ENCODE data around the gene CHN1. TPM values are rescaled to one million over a fixed set of nuclear protein-coding genes. Genes with fewer than 3 reads are reported as not detected.

Gene CHN1
- total RNA-seq, 1 donor from 2014 or later: 7.8 TPM

- no peak overlapping the region for H3K27ac ChIP-seq
- no peaks in the 10 kb centered on the region for H3K4me1 ChIP-seq
- intact Hi-C loops (cut with DNase I): no loop called here
- H3K36me3 ChIP-seq: no peaks in the 10 kb centered on the region
- no peaks in the 10 kb centered on the region for H3K9me3 ChIP-seq
- no peak overlapping the region for H3K4me3 ChIP-seq
- no peak for DNase-seq (ENCODE audit: low spot score in 2 of 2)
- TF ChIP-seq, protein P1, sequence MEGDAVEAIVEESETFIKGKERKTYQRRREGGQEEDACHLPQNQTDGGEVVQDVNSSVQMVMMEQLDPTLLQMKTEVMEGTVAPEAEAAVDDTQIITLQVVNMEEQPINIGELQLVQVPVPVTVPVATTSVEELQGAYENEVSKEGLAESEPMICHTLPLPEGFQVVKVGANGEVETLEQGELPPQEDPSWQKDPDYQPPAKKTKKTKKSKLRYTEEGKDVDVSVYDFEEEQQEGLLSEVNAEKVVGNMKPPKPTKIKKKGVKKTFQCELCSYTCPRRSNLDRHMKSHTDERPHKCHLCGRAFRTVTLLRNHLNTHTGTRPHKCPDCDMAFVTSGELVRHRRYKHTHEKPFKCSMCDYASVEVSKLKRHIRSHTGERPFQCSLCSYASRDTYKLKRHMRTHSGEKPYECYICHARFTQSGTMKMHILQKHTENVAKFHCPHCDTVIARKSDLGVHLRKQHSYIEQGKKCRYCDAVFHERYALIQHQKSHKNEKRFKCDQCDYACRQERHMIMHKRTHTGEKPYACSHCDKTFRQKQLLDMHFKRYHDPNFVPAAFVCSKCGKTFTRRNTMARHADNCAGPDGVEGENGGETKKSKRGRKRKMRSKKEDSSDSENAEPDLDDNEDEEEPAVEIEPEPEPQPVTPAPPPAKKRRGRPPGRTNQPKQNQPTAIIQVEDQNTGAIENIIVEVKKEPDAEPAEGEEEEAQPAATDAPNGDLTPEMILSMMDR (IDR thresholded peaks at IDR 0.05): no peak
- no peaks in the 10 kb centered on the region for H3K27me3 ChIP-seq
Measured at GRCh38 chr2:174870787-174871186, 134.4 kb downstream of the CHN1 start.

DNA sequence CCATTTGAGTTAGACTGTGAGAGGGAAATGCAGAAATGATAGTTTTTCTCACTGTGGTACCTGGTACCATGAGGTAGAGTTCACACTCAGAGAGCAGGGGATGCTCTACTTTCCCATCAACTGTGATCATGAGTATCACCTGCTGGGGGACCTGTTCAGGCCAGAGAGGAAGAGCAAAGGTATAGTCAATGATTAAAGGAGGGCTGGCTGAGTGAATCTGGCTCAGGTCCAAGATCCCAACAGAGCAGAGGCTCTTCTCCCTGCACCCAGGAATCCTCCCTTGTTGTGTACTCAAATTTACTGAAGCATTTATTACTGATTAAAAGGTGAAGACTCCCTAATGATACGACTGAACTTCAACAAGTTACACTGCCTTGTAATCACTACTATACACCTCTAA lies 136.3 kb downstream of the CHN1 start:
- Histone ChIP-seq H3K4me1 (no peaks in the 10 kb centered on the region), H3K27ac (no peak overlapping the region), H3K27me3 (no peaks in the 10 kb centered on the region), H3K4me3 (no peak overlapping the region), H3K36me3 (no peaks in the 10 kb centered on the region), H3K9me3 (no peaks in the 10 kb centered on the region)
- no peak for DNase-seq (ENCODE audit: low spot score in 2 of 2)
- intact Hi-C loops (cut with DNase I): no loop called here
- TF ChIP-seq, protein P1 (IDR thresholded peaks at IDR 0.05): no peak

DNA sequence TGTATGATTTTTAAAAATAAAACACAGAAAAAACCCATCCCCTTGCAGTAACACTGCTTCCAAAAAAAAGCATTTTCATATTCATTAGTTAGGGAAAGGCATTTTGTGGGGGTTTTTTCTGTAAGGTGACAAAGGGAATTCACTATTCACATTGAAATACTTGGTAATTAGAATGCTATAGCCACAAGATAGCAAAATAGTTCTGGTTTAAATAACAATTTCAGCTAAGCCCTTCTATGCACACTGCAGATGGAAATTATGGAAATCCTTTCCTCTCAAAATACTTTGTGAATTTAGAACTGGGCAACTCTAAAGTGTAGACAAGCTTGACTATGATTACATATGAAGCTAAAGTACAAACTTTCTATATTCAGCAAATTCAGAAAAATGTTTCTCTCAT lies 138.8 kb downstream of the CHN1 start:
- DNase-seq (ENCODE audit: low spot score in 2 of 2): no peak

DNA sequence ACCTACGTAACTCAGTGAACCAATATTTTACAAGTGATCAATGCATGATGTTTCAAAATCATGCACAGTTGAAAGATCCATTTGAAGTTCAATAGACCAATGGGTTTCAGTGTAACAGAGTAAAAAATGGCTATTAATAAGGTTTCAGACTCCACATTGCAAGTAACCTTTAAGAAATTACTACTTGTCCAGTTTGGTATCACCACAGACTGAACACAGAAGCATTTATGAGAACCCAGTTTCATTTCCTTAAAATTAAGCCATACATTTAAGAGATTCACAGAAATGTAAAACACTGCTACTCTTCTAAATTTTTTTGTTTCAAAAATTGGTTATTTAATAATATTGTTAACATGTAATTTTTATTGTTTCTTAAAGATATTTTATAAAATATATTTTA lies 142.0 kb downstream of the CHN1 start:
- intact Hi-C loops (cut with DNase I): no loop called here
- H3K4me3 ChIP-seq: no peak overlapping the region
- no peaks in the 10 kb centered on the region for H3K4me1 ChIP-seq

More for the DNA sequence above, 138.8 kb downstream of the CHN1 start:
- Histone ChIP-seq H3K4me3 (no peak overlapping the region), H3K9me3 (no peaks in the 10 kb centered on the region), H3K27me3 (no peaks in the 10 kb centered on the region), H3K27ac (no peak overlapping the region), H3K4me1 (no peaks in the 10 kb centered on the region), H3K36me3 (no peaks in the 10 kb centered on the region)
- TF ChIP-seq, protein P1 (IDR thresholded peaks at IDR 0.05): no peak
- intact Hi-C loops (cut with DNase I): no loop called here

GRCh38 chr2:174859563-174860169 lies 145.5 kb downstream of the CHN1 start:
- H3K9me3 ChIP-seq: no peaks in the 10 kb centered on the region
- H3K4me3 ChIP-seq: no peak overlapping the region
- intact Hi-C loops (cut with DNase I): no loop called here
- no peaks in the 10 kb centered on the region for H3K4me1 ChIP-seq
- H3K27me3 ChIP-seq: no peaks in the 10 kb centered on the region
- TF ChIP-seq, protein P1 (IDR thresholded peaks at IDR 0.05): no peak
- H3K27ac ChIP-seq: no peak overlapping the region
- DNase-seq (ENCODE audit: low spot score in 2 of 2): no peak
- no peaks in the 10 kb centered on the region for H3K36me3 ChIP-seq

More for the DNA sequence above, 142.0 kb downstream of the CHN1 start:
- Histone ChIP-seq H3K9me3 (no peaks in the 10 kb centered on the region), H3K27me3 (no peaks in the 10 kb centered on the region), H3K27ac (no peak overlapping the region), H3K36me3 (no peaks in the 10 kb centered on the region)
- TF ChIP-seq, protein P1 (IDR thresholded peaks at IDR 0.05): no peak
- DNase-seq (ENCODE audit: low spot score in 2 of 2): no peak

- no peaks in the 10 kb centered on the region for H3K27me3 ChIP-seq
- H3K4me3 ChIP-seq: no peak overlapping the region
- H3K27ac ChIP-seq: no peak overlapping the region
- no peak for DNase-seq (ENCODE audit: low spot score in 2 of 2)
- H3K9me3 ChIP-seq: no peaks in the 10 kb centered on the region
- TF ChIP-seq, protein P1 (IDR thresholded peaks at IDR 0.05): no peak
- H3K36me3 ChIP-seq: no peaks in the 10 kb centered on the region
- intact Hi-C loops (cut with DNase I): no loop called here
- no peaks in the 10 kb centered on the region for H3K4me1 ChIP-seq
Measured at GRCh38 chr2:174858745-174859144, 146.4 kb downstream of the CHN1 start.

All from ascending aorta (tissue), 2 donors.